Neuronal stem cell (in vitro differentiated cells): ENCODE data around the gene SENP6.

Experiments
- DNase-seq: peaks from one replicate; pipeline ENCODE4 v3.0.0-alpha.2; 2013; ENCODE audit warnings: low spot score
- H2AFZ ChIP-seq: one replicate; pipeline ENCODE4 v1.6.1; 2013; ENCODE audit warnings: mild to moderate bottlenecking, low read length, inconsistent platforms
- H2AK5ac ChIP-seq: 2 replicates; pipeline ENCODE4 v1.6.1; 2013; ENCODE audit warnings: low read depth, mild to moderate bottlenecking, inconsistent platforms, low read length, moderate library complexity, mixed read lengths
- H2BK120ac ChIP-seq: 2 replicates; pipeline ENCODE4 v1.6.1; 2013; ENCODE audit warnings: low read depth, mild to moderate bottlenecking, inconsistent platforms, low read length, moderate library complexity, mixed read lengths
- H2BK12ac ChIP-seq: one replicate; pipeline ENCODE4 v1.6.1; 2013; ENCODE audit warnings: low read length, inconsistent platforms
- H2BK15ac ChIP-seq: 2 replicates; pipeline ENCODE4 v1.6.1; 2013; ENCODE audit warnings: mild to moderate bottlenecking, low read length, inconsistent platforms, mixed read lengths
- H2BK5ac ChIP-seq: one replicate; pipeline ENCODE4 v1.6.1; 2013; ENCODE audit warnings: inconsistent platforms, mild to moderate bottlenecking, low read length, moderate library complexity
- H3K14ac ChIP-seq: one replicate; pipeline ENCODE4 v1.6.1; 2013; ENCODE audit warnings: low read length, inconsistent platforms
- H3K18ac ChIP-seq: 2 replicates; pipeline ENCODE4 v1.6.1; 2013; ENCODE audit warnings: low read length, inconsistent platforms
- H3K23ac ChIP-seq: 2 replicates; pipeline ENCODE4 v1.6.1; 2013; ENCODE audit warnings: low read depth, mild to moderate bottlenecking, mixed read lengths, low read length, inconsistent platforms; ENCODE audit not compliant: poor library complexity
- H3K27ac ChIP-seq: replicated peaks from 3 replicates; pipeline ENCODE4 v1.5.1; 2013; ENCODE audit warnings: low read length, inconsistent platforms
- H3K27me3 ChIP-seq, 3 experiments: 2 replicates each; pipeline ENCODE4 v1.6.1; 2013; ENCODE audit warnings: low read length in 3 of 3, mild to moderate bottlenecking in 2 of 3, inconsistent platforms in 1 of 3, low read depth in 1 of 3, mixed read lengths in 1 of 3, moderate library complexity in 1 of 3; ENCODE audit not compliant: control insufficient read depth in 3 of 3, insufficient read depth in 3 of 3
- H3K36me3 ChIP-seq, 2 donors: replicated peaks in 1 of 2; 2 replicates each; pipeline ENCODE4 v1.6.1; 2013; ENCODE audit warnings: low read length in 2 of 2; ENCODE audit not compliant: control insufficient read depth in 2 of 2, insufficient read depth in 2 of 2
- H3K4ac ChIP-seq: 2 replicates; pipeline ENCODE4 v1.6.1; 2013; ENCODE audit warnings: inconsistent platforms, mild to moderate bottlenecking, low read length, moderate library complexity
- H3K4me1 ChIP-seq, 2 donors: 1 replicate in 1 of 2; 2 replicates in 1 of 2; pipeline ENCODE4 v1.6.1; 2013; ENCODE audit warnings: low read length in 2 of 2, low read depth in 1 of 2; ENCODE audit not compliant: control insufficient read depth in 2 of 2, insufficient read depth in 1 of 2
- H3K4me2 ChIP-seq: one replicate; pipeline ENCODE4 v1.6.1; 2013; ENCODE audit warnings: mild to moderate bottlenecking, low read length, inconsistent platforms; ENCODE audit not compliant: insufficient read depth, poor library complexity, severe bottlenecking
- H3K4me3 ChIP-seq, 2 donors: 2 replicates each; pipeline ENCODE4 v1.5.1; 2013; ENCODE audit warnings: low read length in 2 of 2, mild to moderate bottlenecking in 2 of 2, inconsistent platforms in 1 of 2, moderate library complexity in 1 of 2
- H3K79me1 ChIP-seq: one replicate; pipeline ENCODE4 v1.6.1; 2013; ENCODE audit warnings: low read depth, mild to moderate bottlenecking, inconsistent platforms, low read length, moderate library complexity
- H3K9ac ChIP-seq: one replicate; pipeline ENCODE4 v1.6.1; 2013; ENCODE audit warnings: mild to moderate bottlenecking, low read depth, low read length, inconsistent platforms; ENCODE audit not compliant: poor library complexity
- H3K9me3 ChIP-seq, 2 donors: replicated peaks in 1 of 2; 2 replicates each; pipeline versions ENCODE3 to v1.6.1; 2013; ENCODE audit warnings: low read length in 2 of 2, mild to moderate bottlenecking in 2 of 2, inconsistent platforms in 1 of 2, low read depth in 1 of 2, mixed read lengths in 1 of 2, moderate library complexity in 1 of 2; ENCODE audit not compliant: control insufficient read depth in 2 of 2, insufficient read depth in 1 of 2
- H4K8ac ChIP-seq: one replicate; pipeline ENCODE4 v1.6.1; 2013; ENCODE audit warnings: low read depth, mild to moderate bottlenecking, inconsistent platforms, low read length, moderate library complexity
- H4K91ac ChIP-seq: one replicate; pipeline ENCODE4 v1.6.1; 2013; ENCODE audit warnings: low read length, low read depth, mild to moderate bottlenecking, inconsistent platforms; ENCODE audit not compliant: poor library complexity
- WGBS, 2 donors: extraction: QIAGEN DNeasy Blood & Tissue Kit; methylation state at CpG; one replicate each; pipeline ENCODE4 v1.1.7; 2013; ENCODE audit warnings: missing lambda C conversion rate in 2 of 2, mixed read lengths in 1 of 2; ENCODE audit not compliant: insufficient read length in 2 of 2, insufficient replicate concordance in 1 of 2; ENCODE audit errors: extremely low coverage in 2 of 2; 5-methylcytosine and 5-hydroxymethylcytosine counted together

Gene SENP6

DNA sequence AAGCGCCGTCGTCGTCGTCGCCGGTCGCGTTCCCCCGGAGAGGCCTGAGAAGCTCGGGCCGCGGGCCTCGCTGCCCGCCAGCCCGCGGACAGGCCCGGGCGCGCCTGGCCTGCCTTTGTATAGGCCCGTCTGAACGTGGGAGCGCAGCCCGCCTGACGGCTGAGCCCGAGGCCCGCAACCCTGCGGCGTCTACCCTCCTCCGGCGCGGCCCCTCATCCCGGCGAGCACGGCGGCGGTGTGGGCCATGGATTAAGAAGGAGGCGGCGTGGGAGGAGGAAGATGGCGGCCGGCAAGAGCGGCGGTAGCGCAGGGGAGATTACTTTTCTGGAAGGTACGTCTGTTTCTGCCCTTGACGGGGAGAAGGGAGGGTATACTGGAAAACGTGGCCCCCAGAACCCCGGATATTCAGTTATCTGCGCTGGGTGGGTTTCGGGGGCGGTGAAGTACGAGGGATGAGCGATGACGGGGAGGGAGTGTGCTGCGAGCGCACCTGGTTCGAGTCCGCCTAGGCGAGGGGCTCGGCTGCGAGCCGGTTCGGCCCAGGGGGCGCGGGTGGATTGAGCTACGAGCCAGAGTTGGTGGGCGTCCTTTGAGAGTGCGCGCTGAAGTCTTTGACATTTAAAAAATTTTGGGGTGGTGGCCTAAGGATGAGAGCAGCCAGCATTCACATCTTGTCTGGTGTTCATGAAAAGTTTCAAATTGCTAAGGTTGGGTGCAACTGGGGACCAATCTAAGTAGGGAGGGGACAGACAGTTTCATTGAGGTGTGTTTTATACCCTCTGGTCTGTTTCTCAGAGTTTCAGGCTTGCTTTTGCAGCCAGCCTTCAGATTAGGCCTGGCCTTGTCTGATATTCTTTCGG lies 796 bp downstream of the SENP6 start:
- Histone ChIP-seq H4K8ac (peak overlapping the region; percentile 43), H2BK120ac (peak overlapping the region; percentile 72), H3K14ac (peak overlapping the region; percentile 100), H2BK15ac (peak overlapping the region; percentile 97), H3K36me3 (peaks cover 0 to 23% of the 10 kb centered on the region in 2 donors), H2AFZ (peak overlapping the region; percentile 97), H4K91ac (peak overlapping the region; percentile 64), H2BK5ac (peak overlapping the region; percentile 99), H2AK5ac (peak overlapping the region; percentile 90), H3K18ac (peak overlapping the region; percentile 100), H2BK12ac (peak overlapping the region; percentile 97), H3K4me1 (peaks cover 0 to 2% of the 10 kb centered on the region in 2 donors), H3K4me3 (peak overlapping the region; percentile 68 to 95), H3K27ac (peak overlapping the region; percentile 95), H3K23ac (peak overlapping the region; percentile 99), H3K4me2 (peak overlapping the region; percentile 54), H3K9me3 (peaks cover 0 to 8% of the 10 kb centered on the region in 2 donors), H3K4ac (peak overlapping the region; percentile 95), H3K79me1 (peaks cover 10% of the 10 kb centered on the region), H3K27me3 (no peaks in the 10 kb centered on the region), H3K9ac (peak overlapping the region; percentile 99)
- WGBS, 2 donors = no CpG with 5 or more reads among the region's 70 CpGs
- no peak for DNase-seq

DNA sequence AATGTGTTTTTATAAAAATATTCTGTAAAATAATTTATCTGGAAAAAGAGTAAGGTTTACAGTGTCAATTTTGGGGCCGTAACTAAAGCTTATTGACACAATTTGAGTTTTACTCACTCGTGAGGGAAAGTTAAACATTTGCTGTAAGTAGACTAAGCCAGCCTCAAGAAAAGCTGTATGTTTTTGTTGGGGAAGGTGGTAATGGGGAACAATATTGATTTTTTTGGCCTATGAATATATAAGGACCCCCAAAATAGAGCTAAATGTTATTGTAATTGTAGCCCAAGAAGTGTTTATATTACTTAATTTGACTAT lies 1.4 kb downstream of the SENP6 start:
- no peak for DNase-seq
- Histone ChIP-seq H3K27ac (peak overlapping the region; percentile 95), H3K79me1 (peaks cover 10% of the 10 kb centered on the region), H4K91ac (no peak overlapping the region), H3K4me2 (peak overlapping the region; percentile 54), H3K4me1 (peaks cover 0 to 2% of the 10 kb centered on the region in 2 donors), H3K23ac (no peak overlapping the region), H2AK5ac (no peak overlapping the region), H2BK5ac (no peak overlapping the region), H3K18ac (no peak overlapping the region), H3K36me3 (peaks cover 0 to 28% of the 10 kb centered on the region in 2 donors), H3K4ac (no peak overlapping the region), H2BK120ac (no peak overlapping the region), H2BK12ac (no peak overlapping the region), H3K4me3 (peak overlapping the region; percentile 53 to 68), H4K8ac (no peak overlapping the region), H2AFZ (no peak overlapping the region), H3K27me3 (no peaks in the 10 kb centered on the region), H3K9me3 (peaks cover 0 to 8% of the 10 kb centered on the region in 2 donors), H2BK15ac (no peak overlapping the region), H3K9ac (no peak overlapping the region), H3K14ac (no peak overlapping the region)
- no CpG with 5 or more reads among the region's 2 CpGs for whole genome bisulfite sequencing, 2 donors

DNA sequence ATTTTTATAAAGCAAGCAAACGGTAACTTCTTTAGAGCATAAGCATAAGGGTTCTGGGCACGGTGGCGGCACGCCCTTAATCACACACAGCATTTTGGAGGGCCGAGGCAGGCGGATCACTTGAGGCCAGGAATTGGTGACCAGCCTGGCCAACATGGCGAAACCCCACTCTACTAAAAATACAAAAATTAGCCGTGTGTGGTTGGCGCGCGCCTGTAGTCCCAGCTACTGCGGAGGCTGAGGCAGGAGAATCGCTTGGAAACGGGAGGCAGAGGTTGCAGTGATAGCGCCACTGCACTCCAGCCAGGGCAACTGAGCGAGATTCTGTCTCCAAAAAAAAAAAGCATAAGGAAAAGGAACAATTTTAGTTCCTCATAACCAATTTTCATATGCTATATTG lies 2.6 kb downstream of the SENP6 start:
- H3K36me3 ChIP-seq = peaks cover 0 to 28% of the 10 kb centered on the region in 2 donors
- H2AK5ac ChIP-seq = no peak overlapping the region
- DNase-seq = no peak
- no peak overlapping the region for H4K91ac ChIP-seq
- peak overlapping the region in 1 of 2 donors; percentile 68 for H3K4me3 ChIP-seq
- no peak overlapping the region for H2BK5ac ChIP-seq
- H3K23ac ChIP-seq = no peak overlapping the region
- no peak overlapping the region for H4K8ac ChIP-seq
- no peak overlapping the region for H2AFZ ChIP-seq
- no peak overlapping the region for H3K27ac ChIP-seq
- no CpG with 5 or more reads among the region's 16 CpGs for WGBS, 2 donors
- peaks cover 0 to 8% of the 10 kb centered on the region in 2 donors for H3K9me3 ChIP-seq
- peak overlapping the region; percentile 24 for H3K4me2 ChIP-seq
- no peak overlapping the region for H2BK15ac ChIP-seq
- H2BK120ac ChIP-seq = no peak overlapping the region
- peak overlapping the region; percentile 84 for H3K14ac ChIP-seq
- H3K4me1 ChIP-seq = peaks cover 0 to 2% of the 10 kb centered on the region in 2 donors
- H3K4ac ChIP-seq = no peak overlapping the region
- H3K18ac ChIP-seq = no peak overlapping the region
- no peaks in the 10 kb centered on the region for H3K27me3 ChIP-seq
- peaks cover 12% of the 10 kb centered on the region for H3K79me1 ChIP-seq
- H3K9ac ChIP-seq = no peak overlapping the region
- H2BK12ac ChIP-seq = no peak overlapping the region

DNA sequence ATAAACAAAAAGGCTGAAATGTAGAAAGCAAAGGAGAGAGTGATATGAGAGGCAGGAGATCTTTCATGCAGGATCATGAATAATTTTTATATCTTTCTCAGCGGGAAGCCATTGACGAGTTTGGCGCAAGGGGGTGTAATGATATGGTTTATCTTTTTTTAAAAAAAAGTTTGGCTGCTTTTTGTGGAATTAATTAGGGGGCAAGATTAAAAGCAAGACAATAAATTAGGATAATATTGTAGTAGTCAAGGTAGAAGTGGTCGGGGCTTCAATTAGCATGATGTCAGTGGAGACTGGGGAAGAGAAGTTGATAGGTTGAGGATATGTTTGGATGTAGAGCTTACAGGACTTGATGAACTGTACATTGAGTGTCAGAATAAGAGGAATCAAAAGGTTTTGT lies 4.0 kb downstream of the SENP6 start:
- H3K14ac ChIP-seq = no peak overlapping the region
- no peak overlapping the region for H3K4me2 ChIP-seq
- no peak overlapping the region for H2AK5ac ChIP-seq
- H2BK12ac ChIP-seq = no peak overlapping the region
- peaks cover 0 to 8% of the 10 kb centered on the region in 2 donors for H3K9me3 ChIP-seq
- H3K79me1 ChIP-seq = peaks cover 12% of the 10 kb centered on the region
- H2AFZ ChIP-seq = no peak overlapping the region
- peaks cover 0 to under 1% of the 10 kb centered on the region in 2 donors for H3K4me1 ChIP-seq
- no CpG with 5 or more reads among the region's 4 CpGs for WGBS, 2 donors
- DNase-seq = no peak
- no peaks in the 10 kb centered on the region for H3K27me3 ChIP-seq
- no peak overlapping the region for H3K4me3 ChIP-seq
- no peak overlapping the region for H3K4ac ChIP-seq
- no peak overlapping the region for H2BK15ac ChIP-seq
- no peak overlapping the region for H3K23ac ChIP-seq
- no peak overlapping the region for H4K8ac ChIP-seq
- H3K18ac ChIP-seq = no peak overlapping the region
- H3K27ac ChIP-seq = no peak overlapping the region
- no peak overlapping the region for H3K9ac ChIP-seq
- H4K91ac ChIP-seq = no peak overlapping the region
- H2BK5ac ChIP-seq = no peak overlapping the region
- H2BK120ac ChIP-seq = no peak overlapping the region
- H3K36me3 ChIP-seq = peaks cover 0 to 28% of the 10 kb centered on the region in 2 donors
